CD8-positive, alpha-beta memory T cell (primary cell): ENCODE data around the gene AMZ1. TPM values are rescaled to one million over a fixed set of nuclear protein-coding genes. Genes with fewer than 3 reads are reported as not detected.
A peak's percentile ranks its signal among the peaks of the same experiment; 100 is the strongest.
"Not testable (repeated sequence)": the region's sequence is repeated elsewhere in the genome, so short reads cannot be mapped to it uniquely, and the experiment has no call there.

Experiments
- CTCF ChIA-PET: fragments of 350-600 bp; sonication (Branson Sonifier 250); formaldehyde crosslinking; loops from one replicate; lab custom pipeline; 2021; ENCODE audit warnings: antibody characterized with exemption; lab: Charles Lee
- POLR2A ChIA-PET: fragments of 350-600 bp; sonication (Branson Sonifier 250); formaldehyde crosslinking; loops from one replicate; lab custom pipeline; 2021; ENCODE audit warnings: antibody characterized with exemption; lab: Charles Lee
- DNase-seq, 5 donors: peaks; one replicate each; pipeline versions ENCODE4 v3.0.0 to v3.0.0-alpha.2; 2020 to 2022; ENCODE audit warnings: mixed read lengths in 1 of 5
- H3K27ac ChIP-seq: one replicate; pipeline ENCODE4 v1.7.0; 2013; ENCODE audit warnings: low read depth, mild to moderate bottlenecking, low read length, moderate library complexity
- H3K27me3 ChIP-seq: 2 replicates; pipeline ENCODE4 v1.7.0; 2013; ENCODE audit warnings: low read length, mild to moderate bottlenecking; ENCODE audit not compliant: insufficient read depth, poor library complexity, severe bottlenecking
- H3K36me3 ChIP-seq: 2 replicates; pipeline ENCODE4 v1.7.0; 2013; ENCODE audit warnings: mild to moderate bottlenecking, low read length, moderate library complexity; ENCODE audit not compliant: insufficient read depth
- H3K4me1 ChIP-seq: 2 replicates; pipeline ENCODE4 v1.7.0; 2013; ENCODE audit warnings: mild to moderate bottlenecking, low read length, moderate library complexity; ENCODE audit not compliant: insufficient read depth
- H3K4me3 ChIP-seq: 2 replicates; pipeline ENCODE4 v1.7.0; 2013; ENCODE audit warnings: mild to moderate bottlenecking, low read length
- H3K9me3 ChIP-seq: 2 replicates; pipeline ENCODE4 v1.7.0; 2013; ENCODE audit warnings: mild to moderate bottlenecking, low read length
- H3K27ac Mint-ChIP-seq, 8 donors: one replicate each; pipeline ENCODE4 v1.8.0; 2020 to 2021; ENCODE audit warnings: mixed read lengths in 8 of 8, mild to moderate bottlenecking in 6 of 8, inconsistent platforms in 3 of 8, moderate library complexity in 3 of 8
- H3K27me3 Mint-ChIP-seq, 2 donors: one replicate each; pipeline ENCODE4 v1.8.0; 2020 to 2021; ENCODE audit warnings: mixed read lengths in 2 of 2, mild to moderate bottlenecking in 1 of 2, moderate library complexity in 1 of 2
- H3K36me3 Mint-ChIP-seq, 3 donors: one replicate each; pipeline ENCODE4 v1.8.0; 2020 to 2021; ENCODE audit warnings: mixed read lengths in 3 of 3, inconsistent platforms in 1 of 3, mild to moderate bottlenecking in 1 of 3
- H3K4me1 Mint-ChIP-seq, 3 donors: one replicate each; pipeline ENCODE4 v1.8.0; 2020 to 2021; ENCODE audit warnings: mixed read lengths in 3 of 3, inconsistent platforms in 1 of 3, mild to moderate bottlenecking in 1 of 3
- H3K4me3 Mint-ChIP-seq, 7 donors: one replicate each; pipeline ENCODE4 v1.8.0; 2020 to 2021; ENCODE audit warnings: mixed read lengths in 7 of 7, mild to moderate bottlenecking in 6 of 7, moderate library complexity in 4 of 7, inconsistent platforms in 2 of 7
- H3K9me3 Mint-ChIP-seq, 5 donors: one replicate each; pipeline ENCODE4 v1.8.0; 2020 to 2022; ENCODE audit warnings: mixed read lengths in 5 of 5, mild to moderate bottlenecking in 3 of 5, moderate library complexity in 2 of 5, inconsistent platforms in 1 of 5
- polyA plus RNA-seq: library from polyadenylated mRNA; unstranded; fragments of 300-500 nt; fragmentation: Illumina TruSeq; gene quantifications from one replicate; pipeline ENCODE4 v1.2.3, GENCODE V29; 2021
- total RNA-seq, 2 experiments: library from RNA; stranded (reverse); gene quantifications; one replicate each; pipeline ENCODE4 v1.2.3, GENCODE V29; 2021

The AMZ1 gene
- total and polyA plus RNA-seq, 3 experiments from 2014 or later, result 0.07 to 0.08 TPM; not detected in 1

- Histone ChIP-seq H3K27me3 (no peaks in the 10 kb centered on the region), H3K27ac (no peak overlapping the region), H3K36me3 (no peaks in the 10 kb centered on the region), H3K9me3 (no peaks in the 10 kb centered on the region), H3K4me1 (no peaks in the 10 kb centered on the region), H3K4me3 (no peak overlapping the region)
- Mint-ChIP-seq H3K4me1 (peaks cover 5 to 7% (median 5%) of the 10 kb centered on the region in 3 donors), H3K27ac (no peak overlapping the region), H3K9me3 (peaks cover 0 to 4% (median 0%) of the 10 kb centered on the region in 5 donors), H3K4me3 (no peak overlapping the region), H3K27me3 (peaks cover 3 to 5% of the 10 kb centered on the region in 2 donors), H3K36me3 (no peaks in the 10 kb centered on the region)
- no peak for DNase-seq
- ChIA-PET CTCF (interaction anchor here (1.7 kb wide), 1 partner anchor 35 kb away, joined by 7 read pairs; no protein-coding TSS in a partner anchor), POLR2A (no interaction called here)
Measured at GRCh38 chr7:2675256-2675764, 12.7 kb upstream of the AMZ1 start.

GRCh38 chr7:2676576-2676975 is 11.4 kb upstream of the AMZ1 start:
- H3K27ac Mint-ChIP-seq, DNase-seq, POLR2A ChIA-PET, H3K4me3 Mint-ChIP-seq, H3K27me3 ChIP-seq, H3K4me1 Mint-ChIP-seq, H3K9me3 Mint-ChIP-seq, H3K36me3 ChIP-seq, H3K9me3 ChIP-seq, H3K27me3 Mint-ChIP-seq, H3K4me1 ChIP-seq, H3K27ac ChIP-seq, H3K36me3 Mint-ChIP-seq, H3K4me3 ChIP-seq: not testable (repeated sequence)
- CTCF ChIA-PET, result interaction anchor here (1.7 kb wide), 1 partner anchor 33 kb away, joined by 7 read pairs; no protein-coding TSS in a partner anchor

GRCh38 chr7:2678454-2678853 is 9.5 kb upstream of the AMZ1 start:
- DNase-seq, POLR2A ChIA-PET, H3K36me3 ChIP-seq, H3K4me3 Mint-ChIP-seq, H3K9me3 Mint-ChIP-seq, H3K27ac Mint-ChIP-seq, H3K27me3 Mint-ChIP-seq, H3K36me3 Mint-ChIP-seq, H3K4me1 Mint-ChIP-seq, H3K27me3 ChIP-seq, H3K27ac ChIP-seq, H3K4me1 ChIP-seq, H3K4me3 ChIP-seq, H3K9me3 ChIP-seq: not testable (repeated sequence)
- CTCF ChIA-PET, result interaction anchor here (1.5 to 3.3 kb wide), 2 partner anchors 8 to 32 kb away, joined by 6 to 13 read pairs; no protein-coding TSS in a partner anchor

- POLR2A ChIA-PET, H3K27me3 ChIP-seq, H3K4me3 ChIP-seq, H3K9me3 ChIP-seq, H3K27ac ChIP-seq, H3K27me3 Mint-ChIP-seq, H3K36me3 ChIP-seq, H3K4me1 ChIP-seq, H3K9me3 Mint-ChIP-seq, H3K4me1 Mint-ChIP-seq, H3K4me3 Mint-ChIP-seq, H3K36me3 Mint-ChIP-seq, DNase-seq: not testable (repeated sequence)
- peak overlapping the region in 1 of 8 donors; percentile 86 for H3K27ac Mint-ChIP-seq
- CTCF ChIA-PET, result interaction anchor here (1.0 to 3.8 kb wide), 6 partner anchors 9 to 228 kb away, joined by 3 to 27 read pairs (median 8); no protein-coding TSS in a partner anchor
Measured at GRCh38 chr7:2679135-2680127, 8.6 kb upstream of the AMZ1 start.

- no peaks in the 10 kb centered on the region for H3K4me1 ChIP-seq
- H3K36me3 ChIP-seq, result no peaks in the 10 kb centered on the region
- Mint-ChIP-seq H3K9me3 (peaks cover 0 to 4% (median 0%) of the 10 kb centered on the region in 5 donors), H3K27me3 (peaks cover 6 to 8% of the 10 kb centered on the region in 2 donors), H3K27ac (no peak overlapping the region), H3K36me3 (no peaks in the 10 kb centered on the region), H3K4me1 (no peaks in the 10 kb centered on the region), H3K4me3 (no peak overlapping the region)
- ChIA-PET CTCF (interaction anchor here (1.0 to 3.8 kb wide), 6 partner anchors 10 to 229 kb away, joined by 3 to 27 read pairs (median 8); no protein-coding TSS in a partner anchor), POLR2A (no interaction called here)
- H3K9me3 ChIP-seq, result no peaks in the 10 kb centered on the region
- H3K27me3 ChIP-seq, result no peaks in the 10 kb centered on the region
- DNase-seq, result no peak
- H3K27ac ChIP-seq, result no peak overlapping the region
- no peak overlapping the region for H3K4me3 ChIP-seq
Measured at GRCh38 chr7:2680256-2680655, 7.7 kb upstream of the AMZ1 start.

GRCh38 chr7:2680792-2681490 is 7.1 kb upstream of the AMZ1 start:
- POLR2A ChIA-PET, result no interaction called here
- no peak overlapping the region for H3K27ac ChIP-seq
- H3K4me3 ChIP-seq, result no peak overlapping the region
- H3K27me3 ChIP-seq, result peaks cover 2% of the 10 kb centered on the region
- Mint-ChIP-seq H3K36me3 (no peaks in the 10 kb centered on the region), H3K9me3 (peaks cover 0 to 4% (median 0%) of the 10 kb centered on the region in 5 donors), H3K4me3 (no peak overlapping the region), H3K27me3 (peaks cover 5 to 10% of the 10 kb centered on the region in 2 donors), H3K4me1 (no peaks in the 10 kb centered on the region), H3K27ac (no peak overlapping the region)
- peak; percentile 21 to 63 (median 26) for DNase-seq
- no peaks in the 10 kb centered on the region for H3K4me1 ChIP-seq
- H3K36me3 ChIP-seq, result no peaks in the 10 kb centered on the region
- no peaks in the 10 kb centered on the region for H3K9me3 ChIP-seq
- CTCF ChIA-PET, result interaction anchor here (0.7 to 3.8 kb wide), 7 partner anchors 10 to 211 kb away, joined by 3 to 27 read pairs (median 4); no protein-coding TSS in a partner anchor

- no peaks in the 10 kb centered on the region for H3K9me3 ChIP-seq
- POLR2A ChIA-PET, result no interaction called here
- CTCF ChIA-PET, result interaction anchor here (1.3 to 3.8 kb wide), 4 partner anchors 9 to 231 kb away, joined by 3 to 27 read pairs (median 13); no protein-coding TSS in a partner anchor
- no peak for DNase-seq
- Mint-ChIP-seq H3K27ac (peak overlapping the region in 1 of 8 donors; percentile 78), H3K4me1 (peaks cover 0 to 1% (median 0%) of the 10 kb centered on the region in 3 donors), H3K9me3 (peaks cover 0 to 4% (median 0%) of the 10 kb centered on the region in 5 donors), H3K4me3 (no peak overlapping the region), H3K36me3 (no peaks in the 10 kb centered on the region), H3K27me3 (peaks cover 14 to 17% of the 10 kb centered on the region in 2 donors)
- no peaks in the 10 kb centered on the region for H3K4me1 ChIP-seq
- no peaks in the 10 kb centered on the region for H3K36me3 ChIP-seq
- no peak overlapping the region for H3K4me3 ChIP-seq
- no peak overlapping the region for H3K27ac ChIP-seq
- H3K27me3 ChIP-seq, result peaks cover 6% of the 10 kb centered on the region
Measured at GRCh38 chr7:2681929-2682799, 5.8 kb upstream of the AMZ1 start.
